Nephron (organoid): ENCODE results near the gene C1orf105.
A peak's percentile ranks its signal among the peaks of the same experiment; 100 is the strongest.

Source experiments
- H3K27ac Mint-ChIP-seq, 3 experiments: 2 replicates each; pipeline ENCODE4 v1.8.0; 2020; ENCODE audit warnings: mixed read lengths in 3 of 3, mild to moderate bottlenecking in 2 of 3, moderate library complexity in 1 of 3
- H3K27me3 Mint-ChIP-seq: 2 replicates; pipeline ENCODE4 v1.8.0; 2021; ENCODE audit warnings: low read depth, mild to moderate bottlenecking, moderate library complexity, mixed read lengths
- H3K36me3 Mint-ChIP-seq: 2 replicates; pipeline ENCODE4 v1.8.0; 2020; ENCODE audit warnings: low read depth, mixed read lengths
- H3K4me1 Mint-ChIP-seq: 2 replicates; pipeline ENCODE4 v1.8.0; 2020; ENCODE audit warnings: mixed read lengths
- H3K4me3 Mint-ChIP-seq, 3 experiments: 2 replicates each; pipeline ENCODE4 v1.8.0; 2020; ENCODE audit warnings: mild to moderate bottlenecking in 3 of 3, mixed read lengths in 3 of 3, moderate library complexity in 2 of 3
- H3K9me3 Mint-ChIP-seq: 2 replicates; pipeline ENCODE4 v1.8.0; 2020; ENCODE audit warnings: mixed read lengths
- CTCF ChIP-seq, 3 experiments: fragments of 200-600 bp; sonication (generic); IDR thresholded peaks; one replicate each; pipeline ENCODE4 v1.5.0; 2021; ENCODE audit warnings: antibody characterized with exemption in 3 of 3; ENCODE audit not compliant: unreplicated experiment in 3 of 3

C1orf105 gene

GRCh38 chr1:172514108-172514507 is 93.6 kb downstream of the C1orf105 start:
- no peak for TF ChIP-seq CTCF (IDR thresholded peaks at IDR 0.05; ENCODE audit: unreplicated experiment in 3 of 3)
- Mint-ChIP-seq H3K4me1 (no peaks in the 10 kb centered on the region), H3K9me3 (no peaks in the 10 kb centered on the region), H3K27ac (peak overlapping the region in 1 of 3 experiments; percentile 46), H3K27me3 (no peaks in the 10 kb centered on the region), H3K4me3 (no peak overlapping the region), H3K36me3 (no peaks in the 10 kb centered on the region)

GRCh38 chr1:172515436-172515835 is 95.0 kb downstream of the C1orf105 start:
- Mint-ChIP-seq H3K36me3 (no peaks in the 10 kb centered on the region), H3K4me1 (no peaks in the 10 kb centered on the region), H3K27me3 (no peaks in the 10 kb centered on the region), H3K4me3 (no peak overlapping the region), H3K9me3 (no peaks in the 10 kb centered on the region), H3K27ac (no peak overlapping the region)
- TF ChIP-seq CTCF (IDR thresholded peaks at IDR 0.05; ENCODE audit: unreplicated experiment in 3 of 3), result no peak

GRCh38 chr1:172515927-172516326 is 95.4 kb downstream of the C1orf105 start:
- Mint-ChIP-seq H3K27ac (no peak overlapping the region), H3K27me3 (no peaks in the 10 kb centered on the region), H3K4me1 (no peaks in the 10 kb centered on the region), H3K9me3 (no peaks in the 10 kb centered on the region), H3K36me3 (no peaks in the 10 kb centered on the region), H3K4me3 (no peak overlapping the region)
- no peak for TF ChIP-seq CTCF (IDR thresholded peaks at IDR 0.05; ENCODE audit: unreplicated experiment in 3 of 3)

GRCh38 chr1:172517081-172517480 is 96.6 kb downstream of the C1orf105 start:
- Mint-ChIP-seq H3K27ac (no peak overlapping the region), H3K27me3 (no peaks in the 10 kb centered on the region), H3K36me3 (no peaks in the 10 kb centered on the region), H3K9me3 (no peaks in the 10 kb centered on the region), H3K4me1 (no peaks in the 10 kb centered on the region), H3K4me3 (no peak overlapping the region)
- no peak for TF ChIP-seq CTCF (IDR thresholded peaks at IDR 0.05; ENCODE audit: unreplicated experiment in 3 of 3)

GRCh38 chr1:172517545-172517944 is 97.1 kb downstream of the C1orf105 start:
- Mint-ChIP-seq H3K4me1 (no peaks in the 10 kb centered on the region), H3K36me3 (no peaks in the 10 kb centered on the region), H3K27me3 (no peaks in the 10 kb centered on the region), H3K27ac (no peak overlapping the region), H3K9me3 (no peaks in the 10 kb centered on the region), H3K4me3 (no peak overlapping the region)
- no peak for TF ChIP-seq CTCF (IDR thresholded peaks at IDR 0.05; ENCODE audit: unreplicated experiment in 3 of 3)
